Body of pancreas (tissue), 4 donors: Measurements from ENCODE around the gene CSAD. TPM values are rescaled to one million over a fixed set of nuclear protein-coding genes. Genes with fewer than 3 reads are reported as not detected.

Source experiments
- ATAC-seq: fragments of 150-250 bp; one replicate; pipeline ENCODE4 v1.9.1; 2016
- DNase-seq, 4 donors: peaks; one replicate each; pipeline ENCODE4 v3.0.0-alpha.2; 2019
- H3K27ac ChIP-seq, 4 donors: fragments of 200-600 bp; sonication (generic); 1 replicate in 3 of 4; 2 replicates in 1 of 4; pipeline versions ENCODE4 v1.5.1 to v1.6.1; 2016 to 2019; ENCODE audit warnings: mild to moderate bottlenecking in 1 of 4, mixed read lengths in 1 of 4, moderate library complexity in 1 of 4
- H3K27me3 ChIP-seq, 2 donors: fragments of 200-600 bp; sonication (generic); one replicate each; pipeline ENCODE4 v1.6.0; 2016; ENCODE audit warnings: mild to moderate bottlenecking in 1 of 2
- H3K36me3 ChIP-seq, 2 donors: fragments of 200-600 bp; sonication (generic); replicated peaks in 1 of 2; 2 replicates each; pipeline ENCODE4 v1.5.1; 2016; ENCODE audit warnings: low read depth in 2 of 2; ENCODE audit not compliant: insufficient read depth in 1 of 2
- H3K4me1 ChIP-seq: fragments of 200-600 bp; sonication (generic); one replicate; pipeline ENCODE4 v1.6.0; 2016
- H3K4me3 ChIP-seq, 2 donors: fragments of 200-600 bp; sonication (generic); 1 replicate in 1 of 2; 2 replicates in 1 of 2; pipeline ENCODE4 v1.5.1; 2016 to 2019
- H3K9me3 ChIP-seq, 3 donors: fragments of 200-600 bp; sonication (generic); 1 replicate in 2 of 3; 2 replicates in 1 of 3; pipeline ENCODE4 v1.5.1; 2016
- CTCF ChIP-seq, 7 experiments: fragments of 450-650 bp in 4 of 7; fragments of 200-600 bp in 3 of 7; sonication (generic) in 3 of 7; IDR thresholded peaks; one replicate each; pipeline ENCODE4 v1.5.1; 2016 to 2019; ENCODE audit warnings: antibody characterized with exemption in 7 of 7
- POLR2A ChIP-seq, 3 donors: fragments of 450-650 bp; IDR thresholded peaks; one replicate each; pipeline ENCODE4 v1.6.1; 2016; ENCODE audit warnings: antibody characterized with exemption in 3 of 3, mild to moderate bottlenecking in 2 of 3
- WGBS, 2 donors: methylation state at CpG; one replicate each; pipeline ENCODE4 v1.1.5; 2017; 5-methylcytosine and 5-hydroxymethylcytosine counted together
- intact Hi-C: fragments of 100-400 bp; cut with DNase I; formaldehyde crosslinking; loops from one replicate; pipeline ENCODE4 v1.15.1; 2023
- total RNA-seq, 2 donors: library from RNA; depleted of rRNA; stranded (reverse); fragments of >200 nt; gene quantifications; one replicate each; pipeline ENCODE4 v1.1.0, GENCODE V29; 2016

Gene CSAD
- total RNA-seq, 2 donors from 2014 or later: 31.4 to 64.3 TPM

- intact Hi-C loops: loop anchor here (10.0 kb wide), 1 partner anchor 127 kb away; no protein-coding TSS in a partner anchor
- Histone ChIP-seq H3K9me3 (no peaks in the 10 kb centered on the region), H3K27ac (no peak overlapping the region), H3K36me3 (peaks cover 0 to 13% of the 10 kb centered on the region in 2 donors), H3K4me1 (peaks cover 10% of the 10 kb centered on the region), H3K27me3 (no peaks in the 10 kb centered on the region), H3K4me3 (no peak overlapping the region)
- 76 to 86% methylated on average over 11 to 14 of the region's 14 CpGs for WGBS, 2 donors
- TF ChIP-seq CTCF (IDR thresholded peaks at IDR 0.05) (no peak), POLR2A (IDR thresholded peaks at IDR 0.05) (no peak)
- no peak for DNase-seq
- ATAC-seq: no peak
Measured at GRCh38 chr12:53191885-53192530, 11.3 kb upstream of the CSAD start.

- no peaks in the 10 kb centered on the region for H3K9me3 ChIP-seq
- H3K36me3 ChIP-seq: peaks cover 0 to 20% of the 10 kb centered on the region in 2 donors
- 77 to 78% methylated on average over 11 of the region's 11 CpGs for WGBS, 2 donors
- peaks cover 10% of the 10 kb centered on the region for H3K4me1 ChIP-seq
- H3K27ac ChIP-seq: no peak overlapping the region
- TF ChIP-seq POLR2A (IDR thresholded peaks at IDR 0.05): no peak
- TF ChIP-seq CTCF (IDR thresholded peaks at IDR 0.05): no peak
- H3K27me3 ChIP-seq: no peaks in the 10 kb centered on the region
- no peak for ATAC-seq
- H3K4me3 ChIP-seq: no peak overlapping the region
- intact Hi-C loops: loop anchor here (10.0 kb wide), 1 partner anchor 126 kb away; no protein-coding TSS in a partner anchor
- no peak for DNase-seq
Measured at GRCh38 chr12:53191096-53191884, 10.6 kb upstream of the CSAD start.

- intact Hi-C loops: loop anchor here (10.0 kb wide), 1 partner anchor 125 kb away; no protein-coding TSS in a partner anchor
- peaks cover 0 to 29% of the 10 kb centered on the region in 2 donors for H3K36me3 ChIP-seq
- H3K4me3 ChIP-seq: no peak overlapping the region
- H3K9me3 ChIP-seq: no peaks in the 10 kb centered on the region
- ATAC-seq (peak; percentile 87), DNase-seq (peak; percentile 58 to 70 (median 66))
- peak overlapping the region in 1 of 4 donors; percentile 11 for H3K27ac ChIP-seq
- WGBS, 2 donors: 41 to 44% methylated on average over 11 to 14 of the region's 14 CpGs
- no peaks in the 10 kb centered on the region for H3K27me3 ChIP-seq
- TF ChIP-seq CTCF (IDR thresholded peaks at IDR 0.05) (peak; percentile 53 to 73 (median 67)), POLR2A (IDR thresholded peaks at IDR 0.05) (peak in 1 of 3 donors; percentile 7)
- H3K4me1 ChIP-seq: peaks cover 9% of the 10 kb centered on the region
Measured at GRCh38 chr12:53190108-53190729, 9.5 kb upstream of the CSAD start.

GRCh38 chr12:53187145-53187899 is 6.6 kb upstream of the CSAD start:
- H3K36me3 ChIP-seq: peaks cover 0 to 40% of the 10 kb centered on the region in 2 donors
- no peak for ATAC-seq
- 66 to 74% methylated on average over 12 to 13 of the region's 15 CpGs for WGBS, 2 donors

More at GRCh38 chr12:53187145-53187899, 6.6 kb upstream of the CSAD start:
- Histone ChIP-seq H3K4me3 (no peak overlapping the region), H3K9me3 (no peaks in the 10 kb centered on the region), H3K27ac (no peak overlapping the region), H3K27me3 (no peaks in the 10 kb centered on the region), H3K4me1 (peaks cover 23% of the 10 kb centered on the region)
- no peak for TF ChIP-seq POLR2A (IDR thresholded peaks at IDR 0.05)
- TF ChIP-seq CTCF (IDR thresholded peaks at IDR 0.05): no peak
- peak in 1 of 4 donors; percentile 26 for DNase-seq
- intact Hi-C loops: no loop called here
